NCI-H2081 (cell line): ENCODE data around the gene PTPRD.

ENCODE experiments used
- DNase-seq, 2 experiments: peaks; one replicate each; lab custom pipeline; 2025; lab: John Stamatoyannopoulos, UW

The PTPRD gene

GRCh38 chr9:8778356-8778755 is 1834.4 kb downstream of the PTPRD start:
- DNase-seq, result no peak

DNA sequence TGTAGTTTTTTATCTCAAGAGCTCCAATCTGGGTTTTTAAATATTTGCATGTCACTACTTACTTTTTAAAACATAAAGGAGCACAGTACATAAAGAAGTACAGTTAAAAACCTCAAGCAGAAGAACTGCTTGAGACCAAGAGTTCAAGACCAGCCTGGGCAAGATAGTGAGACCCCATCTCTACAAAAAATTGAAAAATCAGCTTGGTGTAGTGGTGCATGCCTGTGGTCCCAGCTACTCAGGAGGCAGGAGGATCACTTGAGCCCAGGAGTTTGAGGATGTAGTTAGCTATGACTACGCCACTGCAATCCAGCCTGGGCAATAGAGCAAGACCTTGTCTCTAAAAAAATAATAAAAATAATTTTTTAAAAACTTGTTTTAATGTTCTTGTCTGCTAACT is 1840.5 kb downstream of the PTPRD start:
- no peak for DNase-seq

DNA sequence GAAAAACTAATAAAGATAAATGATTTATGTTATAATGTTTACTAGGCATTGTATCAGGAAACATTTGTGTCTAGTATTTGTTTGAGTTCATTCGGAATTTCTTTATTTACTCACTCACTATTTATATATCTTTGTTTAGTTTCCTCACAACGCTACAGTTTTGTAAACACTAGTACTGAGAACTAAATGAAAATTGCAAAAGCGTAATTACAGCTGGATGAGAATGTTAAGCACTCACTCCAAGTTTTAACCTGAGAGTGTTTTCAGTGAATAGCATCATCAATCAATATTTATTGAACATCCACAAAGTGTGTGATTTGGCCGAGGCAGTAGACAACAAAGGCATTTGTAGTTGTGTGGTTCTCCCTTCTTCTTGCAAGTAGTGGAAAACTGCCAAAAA is 1843.6 kb downstream of the PTPRD start:
- peak in 1 of 2 experiments; percentile 49 for DNase-seq

DNA sequence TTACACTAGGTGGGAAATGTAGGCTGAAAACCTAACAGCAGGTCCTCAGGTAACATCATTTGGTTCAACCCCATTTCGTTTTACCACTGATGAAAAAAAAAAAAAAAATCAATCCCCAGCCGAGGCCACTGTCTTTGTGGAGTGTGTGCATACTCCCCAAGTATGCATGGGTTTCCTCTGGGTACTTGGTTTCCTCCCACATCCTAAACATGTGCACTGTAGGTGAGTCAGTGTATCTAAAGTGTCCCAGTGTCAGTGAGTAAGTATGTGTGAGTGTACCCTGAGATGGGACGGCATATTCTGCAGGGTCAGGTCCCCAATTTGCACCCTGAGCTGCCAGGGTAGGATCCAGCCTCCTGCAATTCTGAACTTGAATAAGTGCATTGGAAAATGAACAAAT is 1846.7 kb downstream of the PTPRD start:
- no peak for DNase-seq

- no peak for DNase-seq
Measured at GRCh38 chr9:8764051-8764450, 1848.8 kb downstream of the PTPRD start.

GRCh38 chr9:8762479-8763085 is 1850.2 kb downstream of the PTPRD start:
- DNase-seq, result no peak

GRCh38 chr9:8760000-8760767 is 1852.6 kb downstream of the PTPRD start:
- DNase-seq, result no peak

DNA sequence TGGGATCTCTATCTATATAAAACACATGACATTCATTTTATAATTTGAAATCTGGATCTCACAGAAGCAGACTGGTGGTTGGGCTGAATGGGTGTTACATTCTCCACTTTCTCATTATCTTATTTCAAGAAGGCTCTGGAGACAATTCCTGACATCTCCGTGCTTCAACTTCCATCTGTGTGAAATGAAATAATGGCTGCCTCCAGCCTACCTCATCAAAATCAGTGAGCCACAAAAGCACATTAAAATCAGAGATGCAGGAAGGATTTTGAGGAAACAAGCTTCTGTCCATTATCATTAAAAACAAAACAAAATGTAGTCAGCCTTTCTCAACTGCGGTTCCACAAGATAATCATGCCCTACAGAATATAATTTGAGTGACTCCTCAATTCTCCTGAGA is 1854.9 kb downstream of the PTPRD start:
- DNase-seq, result no peak

DNA sequence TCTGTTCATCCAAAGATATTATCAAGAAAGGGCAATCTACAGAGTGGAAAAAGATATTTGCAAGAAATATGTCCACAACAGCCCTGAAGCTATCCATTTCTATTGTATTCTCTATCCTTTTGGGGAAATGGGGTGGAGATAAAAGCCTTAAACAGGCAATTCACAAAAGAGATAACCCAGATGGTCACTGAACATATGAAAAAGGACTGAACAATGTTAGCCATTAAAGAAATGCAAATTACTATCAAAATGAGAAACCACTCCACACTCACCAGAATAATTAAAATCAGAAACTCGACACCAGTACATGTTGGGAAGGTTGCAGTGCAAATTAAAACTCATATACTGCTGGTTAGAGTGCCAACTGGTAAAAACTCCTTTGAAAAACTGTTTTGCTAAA is 1858.1 kb downstream of the PTPRD start:
- DNase-seq, result no peak

DNA sequence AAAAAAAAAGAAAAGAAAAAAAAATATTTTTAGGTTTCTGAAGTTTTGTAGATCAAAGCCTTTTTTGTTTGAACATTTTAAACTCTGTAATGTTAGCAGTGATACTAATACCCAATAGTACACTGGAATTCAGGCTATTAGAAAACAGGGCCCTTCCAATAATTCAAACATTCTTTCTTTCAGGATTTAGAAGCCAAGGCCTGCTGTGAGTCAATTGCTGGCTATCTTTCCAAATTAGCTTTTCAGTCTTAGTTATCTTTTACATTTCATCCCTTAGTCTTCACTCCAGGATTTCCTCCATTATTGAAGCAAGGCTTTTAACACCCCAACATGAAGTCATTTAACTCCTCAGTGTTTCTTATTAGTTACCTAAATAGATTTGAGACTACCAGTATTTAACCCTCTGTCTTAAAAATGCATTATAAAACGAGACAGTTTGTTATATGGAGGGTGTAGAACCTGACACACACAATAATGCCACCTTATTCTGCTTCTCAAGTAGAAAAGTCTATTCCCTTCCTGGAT is 1861.3 kb downstream of the PTPRD start:
- DNase-seq, result no peak

GRCh38 chr9:8750639-8751051 is 1862.2 kb downstream of the PTPRD start:
- no peak for DNase-seq

GRCh38 chr9:8745347-8745746 is 1867.5 kb downstream of the PTPRD start:
- DNase-seq, result no peak

DNA sequence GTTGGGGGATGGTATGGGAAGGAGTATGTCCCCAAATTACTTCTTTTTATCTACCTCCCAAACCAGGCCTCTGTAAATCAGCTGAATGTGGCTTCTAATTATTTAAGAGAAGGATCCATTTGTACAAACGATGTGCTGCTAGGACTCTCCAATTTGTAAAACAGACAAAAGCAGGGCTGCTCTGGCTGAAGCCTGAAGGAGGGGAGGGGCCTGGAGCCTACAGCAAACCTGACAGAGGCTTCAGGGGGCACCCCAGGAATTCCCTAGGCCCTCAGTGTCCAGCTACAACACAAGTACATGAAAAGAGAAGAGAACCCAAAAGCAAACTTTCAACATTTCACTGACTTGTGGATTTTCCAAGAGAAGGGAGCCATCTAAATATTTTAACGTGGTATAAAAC is 1873.9 kb downstream of the PTPRD start:
- no peak for DNase-seq

DNA sequence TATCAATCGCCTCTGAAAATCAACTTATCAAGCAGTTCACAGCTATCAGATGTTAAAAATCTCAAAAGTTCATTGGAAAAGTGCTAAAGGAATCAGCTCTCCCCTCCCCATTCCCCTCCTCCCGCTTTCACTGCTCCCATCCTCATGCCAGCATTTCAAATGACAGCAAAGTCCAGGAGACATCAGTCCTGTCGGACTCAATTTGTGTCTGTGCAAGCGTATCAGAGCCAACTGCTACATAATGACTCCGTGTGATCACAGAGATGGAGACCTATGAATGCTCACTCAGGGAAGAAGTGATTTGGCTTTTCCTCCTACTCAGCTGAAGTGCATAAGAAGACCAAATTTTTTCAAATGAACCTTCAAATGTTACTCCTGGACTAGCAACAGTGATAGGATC is 1876.0 kb downstream of the PTPRD start:
- no peak for DNase-seq

DNA sequence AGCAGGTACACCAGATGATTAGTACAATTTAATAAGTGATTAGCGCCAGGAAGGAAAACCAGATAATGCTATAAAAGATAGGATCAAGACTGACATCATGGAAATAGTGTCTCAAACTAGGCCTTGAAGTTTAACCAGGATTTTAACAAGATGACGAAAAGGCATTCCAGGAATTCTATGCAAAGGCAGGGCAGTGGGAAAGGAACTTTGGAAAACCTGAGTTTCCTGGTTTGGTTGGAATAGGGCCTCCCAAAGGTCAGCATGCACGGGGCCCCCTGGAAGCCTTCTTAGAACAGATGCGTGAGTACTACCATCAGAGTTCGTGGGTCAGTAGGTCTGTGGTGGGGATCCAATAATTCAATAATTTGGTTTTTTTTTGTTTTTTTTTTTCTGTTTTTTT is 1878.0 kb downstream of the PTPRD start:
- no peak for DNase-seq

GRCh38 chr9:8733131-8733954 is 1879.5 kb downstream of the PTPRD start:
- DNase-seq, result peak; percentile 83 to 93

DNA sequence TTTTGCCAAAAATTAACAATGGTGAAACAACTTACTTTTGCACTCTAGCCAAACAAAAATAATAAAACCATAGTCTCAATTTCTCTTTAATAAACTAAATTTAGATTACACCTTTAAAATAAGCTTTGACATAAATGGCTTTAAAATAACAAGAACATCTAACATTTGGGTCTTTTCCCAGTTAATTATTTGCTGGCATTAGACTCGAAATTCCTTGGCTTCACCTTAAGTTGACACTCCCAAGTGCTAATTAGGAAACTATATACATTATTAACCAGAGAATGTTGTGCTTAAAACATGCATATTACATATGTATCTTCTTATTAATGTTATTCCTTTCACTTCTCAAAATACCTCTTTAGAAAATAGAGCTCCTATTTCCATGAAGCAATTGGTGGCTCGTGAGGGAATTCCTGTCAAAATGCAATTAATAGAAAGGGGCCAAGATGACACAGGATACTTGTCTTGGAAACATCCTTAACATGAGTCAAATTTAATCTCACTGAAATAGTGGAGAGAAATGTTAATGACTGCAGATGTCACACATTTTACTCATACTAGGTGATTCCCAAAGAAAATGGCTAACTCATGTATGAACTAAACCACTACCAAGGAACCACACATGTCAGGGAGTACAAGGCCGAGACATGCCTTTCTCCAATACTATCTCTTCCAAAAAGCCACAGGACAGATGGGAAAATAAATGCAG is 1880.3 kb downstream of the PTPRD start:
- no peak for DNase-seq

GRCh38 chr9:8730618-8731017 is 1882.2 kb downstream of the PTPRD start:
- no peak for DNase-seq

GRCh38 chr9:8728910-8729309 is 1883.9 kb downstream of the PTPRD start:
- DNase-seq, result no peak

DNA sequence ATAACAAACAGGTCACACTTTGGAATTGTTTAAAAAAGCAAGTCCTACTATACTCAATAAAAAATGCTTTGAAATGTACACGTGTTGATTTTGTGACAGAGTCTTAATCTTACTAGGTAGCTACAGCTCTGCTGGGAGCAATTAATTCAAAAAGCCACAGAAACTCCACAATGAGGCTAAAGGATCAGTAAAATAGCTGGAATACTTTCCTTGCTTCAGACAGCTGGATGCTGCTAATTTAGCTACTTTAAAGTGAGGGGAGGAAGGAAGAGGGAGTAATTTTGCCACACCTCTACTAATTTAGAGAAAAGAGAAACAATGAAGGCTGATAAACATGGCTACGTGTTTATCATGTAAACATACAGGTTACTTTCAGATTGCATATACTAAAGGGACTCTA is 1885.6 kb downstream of the PTPRD start:
- no peak for DNase-seq

DNA sequence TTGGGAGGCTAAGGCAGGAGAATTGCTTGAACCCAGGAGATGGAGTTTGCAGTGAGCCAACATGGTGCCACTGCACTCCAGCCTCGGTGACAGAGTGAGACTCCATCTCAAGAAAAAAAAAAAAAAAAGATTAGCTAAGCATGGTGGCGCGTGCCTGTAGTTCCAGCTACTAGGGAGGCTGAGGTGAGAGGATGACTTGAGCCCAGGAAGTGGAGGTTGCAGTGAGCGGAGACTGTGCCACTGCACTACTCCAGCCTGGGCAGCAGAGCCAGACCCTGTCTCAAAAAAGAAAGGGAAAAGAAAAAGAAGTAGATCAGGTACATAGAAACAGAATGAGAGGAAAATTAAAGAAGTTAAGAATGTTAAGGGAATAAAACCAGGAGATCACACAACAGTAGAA is 1886.1 kb downstream of the PTPRD start:
- no peak for DNase-seq

DNA sequence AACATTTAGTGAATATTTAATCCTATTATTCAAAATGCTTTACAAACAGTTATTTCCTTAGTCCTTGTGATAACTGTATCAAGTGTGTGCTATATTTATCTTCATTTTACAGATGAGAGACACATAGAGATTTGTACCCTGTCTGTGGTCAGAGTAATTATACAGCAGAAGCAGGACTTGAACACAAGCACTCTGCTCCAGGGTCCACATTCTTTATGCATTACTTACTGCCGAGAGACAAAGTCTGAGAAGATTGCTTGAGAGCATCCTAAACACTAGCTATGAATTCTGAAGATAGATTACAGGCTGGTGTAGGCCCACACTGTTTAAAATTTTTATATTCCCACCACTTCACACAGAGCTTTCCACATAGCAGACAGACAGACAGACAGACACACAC is 1887.2 kb downstream of the PTPRD start:
- DNase-seq, result no peak
